Dermis microvascular lymphatic vessel endothelial cell (primary cell): ENCODE measurements around the gene MTNR1B. TPM values are rescaled to one million over a fixed set of nuclear protein-coding genes. Genes with fewer than 3 reads are reported as not detected.

Experiments used
- DNase-seq, 2 donors: peaks; one replicate each; pipeline versions ENCODE4 v3.0.0 to v3.0.0-alpha.2; 2010; ENCODE audit warnings: low read depth in 2 of 2
- total RNA-seq: library from RNA; depleted of rRNA; stranded (reverse); fragments of >200 nt; gene quantifications from 2 replicates; pipeline ENCODE4 v1.2.1, GENCODE V29; 2014

Gene MTNR1B
- total RNA-seq, 1 donor from 2014 or later, result not detected

- no peak for DNase-seq
These were observed 8.0 kb downstream of the MTNR1B start for GRCh38 chr11:92977401-92977800.

GRCh38 chr11:92978271-92979111, 9.0 kb downstream of the MTNR1B start:
- DNase-seq, result no peak

- no peak for DNase-seq
These were observed 9.7 kb downstream of the MTNR1B start for GRCh38 chr11:92979176-92979575.

GRCh38 chr11:92980312-92980711, 10.9 kb downstream of the MTNR1B start:
- DNase-seq, result no peak

GRCh38 chr11:92981508-92982043, 12.1 kb downstream of the MTNR1B start:
- DNase-seq, result no peak

- DNase-seq, result no peak
These were observed 17.1 kb downstream of the MTNR1B start for GRCh38 chr11:92986585-92986984.

- no peak for DNase-seq
These were observed 23.6 kb downstream of the MTNR1B start for GRCh38 chr11:92993004-92993403.

GRCh38 chr11:93000511-93001476, 31.3 kb downstream of the MTNR1B start:
- DNase-seq, result peak in 1 of 2 donors; percentile 78

GRCh38 chr11:93001806-93002205, 32.4 kb downstream of the MTNR1B start:
- DNase-seq, result no peak

GRCh38 chr11:93002380-93002779, 32.9 kb downstream of the MTNR1B start:
- DNase-seq, result no peak

- DNase-seq, result no peak
These were observed 35.8 kb downstream of the MTNR1B start for GRCh38 chr11:93005239-93005638.

- no peak for DNase-seq
These were observed 44.2 kb downstream of the MTNR1B start for GRCh38 chr11:93013646-93014045.

- DNase-seq, result no peak
These were observed 47.1 kb downstream of the MTNR1B start for GRCh38 chr11:93016595-93016994.

GRCh38 chr11:93017821-93018690, 48.6 kb downstream of the MTNR1B start:
- no peak for DNase-seq

GRCh38 chr11:93020248-93021046, 51.0 kb downstream of the MTNR1B start:
- peak in 1 of 2 donors; percentile 24 for DNase-seq

- no peak for DNase-seq
These were observed 54.9 kb downstream of the MTNR1B start for GRCh38 chr11:93024369-93024768.

GRCh38 chr11:93025558-93026255, 56.3 kb downstream of the MTNR1B start:
- DNase-seq, result no peak

- no peak for DNase-seq
These were observed 59.6 kb downstream of the MTNR1B start for GRCh38 chr11:93028960-93029522.

- DNase-seq, result no peak
These were observed 61.9 kb downstream of the MTNR1B start for GRCh38 chr11:93031386-93031785.
